NCI-H526 treated with DMSO at 0.1 percent for 48 hours (cell line): Measurements from ENCODE around the gene EID3.

Experiments used
- DNase-seq: peaks from one replicate; lab custom pipeline; 2025; lab: John Stamatoyannopoulos, UW

Gene EID3

DNA sequence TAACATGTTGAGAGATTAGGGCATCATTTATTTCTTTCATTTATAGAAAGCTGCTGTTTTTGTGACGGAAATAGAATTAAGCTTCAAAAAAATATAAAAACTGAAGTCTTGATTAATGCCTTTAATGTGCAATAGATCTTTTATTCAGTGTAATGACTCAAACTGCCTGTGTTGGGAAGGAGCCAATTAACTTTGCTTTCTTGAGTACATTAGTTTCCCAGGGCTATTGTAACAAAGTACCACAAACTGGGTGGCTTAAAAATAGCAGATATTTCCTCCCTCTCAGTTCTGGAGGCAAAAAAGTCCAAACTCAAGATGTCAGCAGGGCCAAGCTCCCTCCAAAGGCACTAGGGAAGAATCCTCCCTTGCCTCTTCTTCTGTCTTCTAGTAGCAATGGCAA lies 36.6 kb downstream of the EID3 start:
- DNase-seq: no peak

DNA sequence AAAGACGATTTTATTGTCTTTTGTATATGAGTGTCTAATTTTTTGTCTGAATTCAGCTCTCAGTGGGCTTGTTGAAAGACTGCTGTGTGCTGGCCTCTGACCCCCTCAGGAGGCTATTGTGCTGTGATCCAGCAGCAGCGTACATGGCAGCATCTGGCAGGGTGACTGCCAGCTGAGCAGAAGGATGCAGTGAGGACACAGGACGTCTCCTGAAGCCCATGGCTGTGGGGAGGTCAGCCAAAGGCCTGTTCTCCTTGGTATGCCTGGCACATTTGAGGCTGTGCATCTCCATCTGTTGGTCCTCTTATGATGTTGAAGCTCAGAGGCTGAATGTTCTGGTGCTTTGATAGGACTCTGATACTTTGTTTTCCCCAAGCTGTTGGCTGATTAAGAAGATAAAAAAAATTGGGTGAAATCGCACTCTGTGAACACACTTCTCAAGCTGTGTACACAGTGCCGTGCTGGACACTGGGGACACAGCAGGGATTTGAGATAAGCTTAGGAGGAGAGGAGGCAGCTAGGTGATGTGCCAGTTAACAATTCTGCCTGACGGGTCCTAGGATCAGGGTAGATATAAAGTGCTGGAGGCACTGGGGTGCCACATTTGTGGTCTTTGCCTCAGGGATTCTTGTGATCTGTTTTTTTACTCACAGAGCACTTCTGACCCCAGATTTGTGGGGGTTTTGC lies 37.5 kb downstream of the EID3 start:
- no peak for DNase-seq

DNA sequence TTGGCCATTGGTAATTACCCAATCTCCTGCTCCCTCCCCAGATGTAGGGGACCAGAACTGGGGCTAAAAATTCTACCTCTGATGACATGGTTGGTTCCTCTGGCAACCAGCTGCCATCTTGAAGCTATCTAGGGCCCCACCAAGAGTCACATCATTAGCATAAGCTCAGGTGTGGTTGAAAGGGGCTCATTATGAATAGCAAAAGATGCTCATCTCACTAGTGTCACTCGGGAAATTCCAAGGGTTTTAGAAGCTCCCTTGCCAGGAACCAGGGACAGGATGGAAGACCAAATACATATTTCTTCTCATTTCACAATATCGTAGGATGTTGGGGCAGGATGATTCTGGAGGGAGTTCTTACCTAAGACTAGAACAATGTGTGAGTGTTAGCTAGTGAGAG lies 38.6 kb downstream of the EID3 start:
- no peak for DNase-seq

DNA sequence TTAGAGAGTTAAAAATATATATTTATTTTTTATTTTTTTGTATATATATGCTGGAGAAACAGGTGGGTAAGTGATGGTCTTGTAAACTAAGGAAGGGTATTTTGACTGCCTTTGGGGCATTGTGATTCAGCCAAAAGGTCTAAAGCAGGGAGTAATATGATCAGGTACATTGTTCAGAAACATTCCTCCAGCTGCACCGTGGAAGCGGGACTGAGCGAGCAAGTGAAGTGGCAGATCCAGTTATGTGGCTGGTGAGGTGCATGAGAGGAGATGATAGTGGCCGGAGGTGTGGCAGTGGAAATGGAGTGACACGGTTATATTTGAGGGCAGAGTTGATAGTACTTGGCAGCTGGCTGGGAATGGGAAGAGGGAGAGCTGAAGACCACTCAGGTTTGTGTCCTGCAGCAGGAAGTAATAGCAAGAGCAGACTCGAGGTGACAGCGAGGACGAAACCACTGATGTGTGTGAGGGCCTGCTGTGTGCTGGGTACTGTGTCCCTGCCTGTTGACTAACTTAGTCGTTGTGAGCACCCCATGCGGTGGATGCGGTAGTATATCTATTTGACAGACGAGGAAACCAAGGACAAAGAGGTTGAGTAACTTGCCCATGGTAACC lies 39.2 kb downstream of the EID3 start:
- DNase-seq: no peak

DNA sequence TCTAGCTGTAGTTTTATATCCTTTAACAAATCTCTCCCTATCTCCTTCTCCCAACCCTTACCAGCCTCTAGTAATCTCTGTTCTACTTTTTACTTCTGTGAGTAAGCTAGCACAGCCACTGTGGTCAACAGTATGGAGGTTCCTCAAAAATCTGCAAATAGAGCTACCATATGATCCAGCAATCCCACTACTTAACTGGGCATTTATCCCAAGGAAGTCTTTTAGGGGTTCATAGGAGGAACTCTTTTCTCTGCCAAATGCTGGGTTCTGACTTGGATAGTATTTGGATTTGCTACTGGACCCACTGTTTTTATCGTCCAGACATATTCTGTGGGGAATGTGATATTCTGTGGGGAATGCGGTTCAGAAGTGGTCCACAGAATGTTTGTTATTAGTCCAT lies 41.1 kb downstream of the EID3 start:
- no peak for DNase-seq

DNA sequence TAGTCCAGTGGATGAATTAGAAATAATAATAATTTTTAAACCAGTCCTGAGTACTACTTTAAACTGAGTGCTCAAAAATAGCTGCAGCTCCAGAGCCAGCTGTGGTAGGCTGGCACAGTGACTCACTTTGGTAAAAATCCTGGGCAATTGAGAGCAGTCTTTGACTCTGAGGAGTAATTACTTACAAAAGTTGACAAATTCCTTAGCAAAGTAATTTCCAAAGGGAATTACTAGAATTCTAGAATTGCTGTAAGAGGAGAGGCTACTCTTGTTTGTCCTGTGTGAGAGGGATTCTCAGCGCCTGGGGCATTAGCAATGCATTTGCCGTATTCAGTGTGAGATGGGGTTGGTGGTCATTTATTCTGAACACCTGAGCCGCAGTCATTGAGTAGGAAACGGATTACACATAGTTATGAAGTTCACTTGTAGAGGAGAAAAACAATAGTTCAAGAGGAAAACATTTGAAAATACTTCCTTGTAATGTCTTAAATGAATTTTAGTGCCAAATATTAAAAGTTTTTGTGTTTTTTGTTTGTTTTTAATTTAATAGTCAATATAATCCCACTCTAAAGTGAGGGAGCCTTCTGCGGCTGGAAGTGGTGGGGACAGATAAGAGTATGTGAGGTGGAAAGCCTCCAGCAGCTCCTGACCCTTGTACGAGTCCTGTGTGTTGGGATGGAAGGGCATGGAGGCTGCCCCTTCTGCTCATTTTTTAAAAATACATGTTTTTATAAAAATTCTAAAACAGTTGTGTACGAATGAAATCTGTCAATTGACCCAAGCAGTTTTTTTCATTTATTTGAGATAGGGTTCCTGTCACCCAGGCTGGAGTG lies 41.9 kb downstream of the EID3 start:
- DNase-seq: no peak

DNA sequence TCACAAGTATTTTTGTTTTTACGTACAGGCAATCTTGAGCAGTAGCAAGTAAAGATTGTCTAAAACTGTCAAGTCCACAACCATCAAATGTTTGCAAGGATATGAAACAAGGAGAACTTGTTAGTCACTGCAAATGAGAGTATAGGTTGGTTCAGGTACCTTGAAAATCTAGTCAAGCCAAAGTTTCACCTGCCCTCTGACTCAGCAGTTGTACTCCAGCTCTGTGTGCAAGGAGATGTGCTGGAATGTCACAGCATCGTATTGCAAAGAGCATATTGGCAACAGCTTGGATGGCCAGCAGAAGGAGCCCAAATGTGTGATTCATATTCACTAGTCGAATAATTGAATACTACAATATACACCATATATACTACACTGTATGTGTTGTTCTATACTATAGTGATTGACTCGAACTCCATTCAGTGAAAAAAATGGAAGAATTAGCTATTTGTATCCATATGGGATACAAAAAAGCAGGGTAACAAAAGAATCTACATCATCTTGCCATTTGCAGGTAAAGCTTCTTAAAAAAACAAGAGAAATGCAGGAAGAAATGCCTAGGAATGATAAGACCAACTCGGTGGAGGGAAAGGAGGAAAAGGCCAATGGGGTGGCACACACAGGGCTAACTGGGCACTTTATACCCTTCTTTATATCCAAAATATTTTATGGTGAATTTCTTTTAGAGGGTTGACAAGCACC lies 44.0 kb downstream of the EID3 start:
- DNase-seq: no peak

DNA sequence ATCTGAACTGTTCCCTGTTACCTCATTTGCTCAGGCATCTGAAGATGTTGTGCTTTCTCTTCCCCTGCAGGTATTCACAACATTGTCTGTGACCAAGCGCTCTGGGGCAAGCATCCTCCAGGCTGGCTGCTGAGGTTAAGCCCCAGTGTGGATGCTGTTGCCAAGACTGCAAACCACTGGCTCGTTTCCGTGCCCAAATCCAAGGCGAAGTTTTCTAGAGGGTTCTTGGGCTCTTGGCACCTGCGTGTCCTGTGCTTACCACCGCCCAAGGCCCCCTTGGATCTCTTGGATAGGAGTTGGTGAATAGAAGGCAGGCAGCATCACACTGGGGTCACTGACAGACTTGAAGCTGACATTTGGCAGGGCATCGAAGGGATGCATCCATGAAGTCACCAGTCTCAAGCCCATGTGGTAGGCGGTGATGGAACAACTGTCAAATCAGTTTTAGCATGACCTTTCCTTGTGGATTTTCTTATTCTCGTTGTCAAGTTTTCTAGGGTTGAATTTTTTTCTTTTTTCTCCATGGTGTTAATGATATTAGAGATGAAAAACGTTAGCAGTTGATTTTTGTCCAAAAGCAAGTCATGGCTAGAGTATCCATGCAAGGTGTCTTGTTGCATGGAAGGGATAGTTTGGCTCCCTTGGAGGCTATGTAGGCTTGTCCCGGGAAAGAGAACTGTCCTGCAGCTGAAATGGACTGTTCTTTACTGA lies 44.9 kb downstream of the EID3 start:
- DNase-seq: no peak

DNA sequence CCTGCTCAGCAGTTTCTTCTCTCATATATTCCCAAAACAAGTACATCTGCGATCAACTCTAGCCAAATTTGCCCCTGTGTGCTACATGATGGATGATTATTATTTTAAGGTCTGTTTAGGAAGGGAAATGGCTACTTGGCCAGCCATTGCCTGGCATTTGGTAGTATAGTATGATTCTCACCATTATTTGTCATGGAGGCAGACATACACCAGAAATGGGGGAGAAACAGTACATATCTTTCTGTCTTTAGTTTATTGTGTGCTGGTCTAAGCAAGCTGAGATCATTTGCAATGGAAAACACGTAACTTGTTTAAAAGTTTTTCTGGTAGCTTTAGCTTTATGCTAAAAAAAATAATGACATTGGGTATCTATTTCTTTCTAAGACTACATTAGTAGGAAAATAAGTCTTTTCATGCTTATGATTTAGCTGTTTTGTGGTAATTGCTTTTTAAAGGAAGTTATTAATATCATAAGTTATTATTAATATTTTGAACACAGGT lies 45.5 kb downstream of the EID3 start:
- no peak for DNase-seq

DNA sequence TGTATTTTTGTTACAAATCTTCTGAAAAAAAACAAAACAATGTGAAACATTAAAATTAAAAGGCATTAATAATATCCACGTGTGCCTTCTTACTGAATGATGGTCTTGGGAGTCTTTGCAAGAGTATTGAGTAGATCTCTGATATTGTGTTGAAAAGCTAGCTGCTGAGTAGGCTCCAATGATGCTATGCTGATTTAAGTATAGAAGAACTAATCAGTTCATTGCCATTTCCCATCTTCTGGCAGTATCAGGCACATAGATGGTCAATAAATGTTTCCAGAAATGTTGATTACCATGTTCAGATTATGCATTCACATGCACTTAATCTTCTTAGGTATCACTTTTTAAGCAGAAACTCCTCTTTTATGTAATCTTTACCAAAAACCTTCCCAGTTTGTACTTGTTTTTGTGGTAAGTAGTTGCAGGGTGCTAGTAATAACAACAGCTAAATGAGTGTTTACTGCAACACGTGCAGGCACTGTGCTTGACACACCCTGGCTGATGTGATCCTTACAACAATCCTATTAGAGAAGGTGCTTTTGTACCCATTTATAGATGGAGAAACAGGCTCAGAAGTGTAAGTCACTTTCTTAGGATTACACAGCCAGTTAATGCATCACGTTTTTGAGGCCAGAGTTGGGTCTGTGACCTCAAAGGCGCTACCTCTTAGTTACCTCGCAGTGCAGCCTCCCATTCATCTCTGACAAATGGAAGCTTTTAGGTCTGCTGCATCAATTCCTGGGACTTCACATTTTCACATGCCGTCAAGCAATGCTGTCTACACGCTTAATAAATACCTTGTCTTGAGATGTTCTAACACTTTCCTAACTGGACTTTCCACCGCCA lies 46.9 kb downstream of the EID3 start:
- no peak for DNase-seq

DNA sequence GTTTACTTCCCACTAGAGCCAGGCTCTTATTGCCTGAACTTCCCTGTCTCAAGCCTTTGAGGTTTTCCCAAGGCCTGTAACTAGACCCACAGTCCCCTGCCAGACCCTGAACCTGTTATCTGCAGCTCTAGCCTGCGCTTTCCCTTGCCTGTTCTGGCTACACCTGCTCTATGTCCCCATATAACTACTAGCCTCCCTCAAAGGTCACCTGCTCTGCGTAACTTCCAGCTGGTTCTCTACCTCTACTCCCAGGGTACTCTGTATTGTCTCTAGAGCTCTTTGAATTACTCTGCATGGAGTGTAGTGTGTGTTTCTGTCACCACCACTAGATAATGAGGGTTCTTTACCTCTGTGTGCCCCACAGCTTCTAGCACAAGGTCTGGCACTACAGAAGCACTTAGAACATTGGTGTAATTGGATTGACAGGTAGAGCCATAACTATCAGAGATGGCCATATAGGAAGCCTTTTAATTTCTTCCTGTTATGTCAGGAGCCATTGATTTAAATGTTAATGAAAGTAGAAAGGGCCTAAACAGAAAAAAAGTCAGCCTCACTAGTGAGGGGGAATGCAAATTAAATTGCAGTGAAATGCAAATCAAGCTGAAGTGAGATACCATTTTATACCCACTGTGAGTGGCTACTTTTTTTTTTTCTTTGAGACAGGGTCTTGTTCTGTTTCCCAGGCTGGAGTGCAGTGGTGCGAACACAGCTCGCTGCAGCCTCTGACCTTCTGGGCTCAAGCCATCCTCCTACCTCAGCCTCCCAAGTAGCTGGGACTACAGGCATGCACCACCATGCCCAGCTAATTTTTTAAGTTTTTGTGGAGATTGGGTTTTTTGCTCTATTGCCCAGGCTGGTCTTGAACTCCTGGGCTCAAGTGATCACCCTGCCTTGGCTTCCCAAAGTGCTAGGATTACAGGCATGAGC lies 47.8 kb downstream of the EID3 start:
- peak; percentile 85 for DNase-seq

DNA sequence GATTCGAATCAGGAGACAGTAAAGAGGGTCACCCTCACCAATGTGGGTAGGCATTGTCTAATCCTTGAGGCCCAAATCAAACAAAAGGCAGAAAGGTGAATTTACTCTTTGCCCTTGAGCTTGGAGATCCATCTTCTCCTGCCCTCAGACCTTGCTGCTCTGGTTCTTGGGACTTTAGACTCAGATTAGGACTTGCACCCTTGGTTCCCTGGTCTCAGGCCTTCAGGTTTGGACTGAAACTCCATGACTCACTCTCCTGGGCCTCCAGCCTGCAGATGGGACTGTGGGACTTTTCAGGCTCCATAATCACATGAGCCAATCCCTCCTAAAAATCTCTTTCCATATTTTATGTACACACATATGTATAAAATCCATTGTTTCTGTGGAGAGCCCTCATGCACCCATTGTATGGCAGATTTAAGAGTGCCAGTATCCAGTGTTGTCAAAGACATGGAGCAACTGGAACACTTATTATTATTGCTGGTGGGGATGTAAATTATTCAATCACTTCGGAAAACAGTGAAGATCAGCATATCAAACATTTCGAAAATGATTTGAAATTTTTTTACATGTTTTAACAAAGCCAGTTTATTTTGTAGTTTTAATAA lies 48.7 kb downstream of the EID3 start:
- DNase-seq: no peak

DNA sequence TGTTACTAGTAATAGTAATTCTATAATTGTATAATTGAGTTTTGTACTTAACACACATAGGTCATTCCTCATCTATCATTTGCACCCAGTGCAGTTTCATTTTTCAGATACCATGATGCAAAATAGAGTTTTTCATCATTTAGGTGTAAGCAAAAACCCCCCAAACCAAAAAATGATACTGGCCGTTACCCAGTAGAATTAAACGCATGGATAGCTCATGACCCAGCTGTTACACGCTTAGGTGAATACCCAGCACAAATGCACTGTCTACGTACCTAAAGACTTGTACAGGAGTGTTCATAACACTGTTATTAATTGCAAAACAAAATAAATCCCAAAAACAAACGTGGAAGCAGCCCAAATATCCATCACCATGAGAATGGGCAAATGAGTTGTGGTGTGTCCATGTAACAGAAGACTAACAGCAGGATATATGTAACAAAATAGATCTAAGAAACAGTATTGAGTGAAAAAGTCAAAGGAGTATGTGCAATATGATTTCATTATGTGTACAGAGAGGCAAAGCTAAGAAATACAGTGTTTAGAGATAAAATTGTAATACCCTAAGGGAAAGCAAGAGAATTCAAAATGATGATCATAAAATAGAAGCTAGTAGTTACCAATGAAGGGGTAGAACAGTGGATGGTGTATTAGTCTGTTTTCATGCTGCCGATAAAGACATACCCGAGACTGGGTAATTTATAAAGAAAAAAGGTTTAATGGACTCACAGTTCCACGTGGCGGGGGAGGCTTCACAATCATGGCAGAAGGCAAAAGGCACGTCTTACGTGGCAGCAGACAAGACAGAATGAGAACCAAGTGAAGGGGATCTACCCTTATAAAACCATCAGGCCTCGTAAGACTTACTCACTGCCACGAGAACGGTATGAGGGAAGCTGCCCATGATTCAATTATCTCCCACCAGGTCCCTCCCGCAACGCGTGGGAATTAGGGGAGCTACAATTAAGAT lies 49.8 kb downstream of the EID3 start:
- no peak for DNase-seq

DNA sequence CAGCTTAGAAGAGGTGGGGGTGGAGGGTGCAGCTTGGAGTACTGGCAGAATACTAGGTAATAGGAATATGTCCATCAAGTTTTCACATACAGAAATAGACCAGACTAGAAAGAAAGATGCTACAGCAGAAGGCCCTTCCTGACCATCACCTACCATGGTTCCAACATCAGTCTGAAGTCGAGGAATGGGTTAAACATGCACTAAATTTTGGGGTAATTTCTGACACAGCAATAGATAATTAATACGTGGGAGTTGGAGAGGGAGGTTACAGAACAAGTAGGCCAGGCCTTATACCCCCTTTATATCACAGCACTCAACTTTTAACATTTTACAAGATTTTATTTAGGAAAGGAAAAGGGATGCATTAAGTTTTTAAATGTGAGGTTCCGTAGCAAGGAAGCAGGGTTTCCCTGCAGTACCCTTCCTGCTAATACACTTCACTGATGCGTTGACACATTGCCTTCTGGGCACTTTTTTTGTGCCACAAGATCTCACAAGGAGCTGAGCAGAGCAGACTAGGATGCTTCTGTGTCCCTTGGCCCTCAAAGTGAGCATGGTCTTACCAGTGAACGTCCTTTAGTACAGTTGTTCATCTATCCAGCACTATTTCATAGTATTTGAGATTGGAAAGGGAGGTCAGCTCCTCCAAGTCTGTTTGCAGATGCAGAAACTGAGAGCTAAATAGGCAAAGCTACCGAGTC lies 50.8 kb downstream of the EID3 start:
- DNase-seq: no peak
